NCI-H146 treated with DMSO at 0.1 percent for 48 hours (cell line): Measurements from ENCODE around the gene TMEM209.
"Not testable (repeated sequence)": the region's sequence is repeated elsewhere in the genome, so short reads cannot be mapped to it uniquely, and the experiment has no call there.

Source experiments
- DNase-seq: peaks from one replicate; lab custom pipeline; 2025; ENCODE audit not compliant: unreplicated experiment; lab: John Stamatoyannopoulos, UW

The TMEM209 gene

DNA sequence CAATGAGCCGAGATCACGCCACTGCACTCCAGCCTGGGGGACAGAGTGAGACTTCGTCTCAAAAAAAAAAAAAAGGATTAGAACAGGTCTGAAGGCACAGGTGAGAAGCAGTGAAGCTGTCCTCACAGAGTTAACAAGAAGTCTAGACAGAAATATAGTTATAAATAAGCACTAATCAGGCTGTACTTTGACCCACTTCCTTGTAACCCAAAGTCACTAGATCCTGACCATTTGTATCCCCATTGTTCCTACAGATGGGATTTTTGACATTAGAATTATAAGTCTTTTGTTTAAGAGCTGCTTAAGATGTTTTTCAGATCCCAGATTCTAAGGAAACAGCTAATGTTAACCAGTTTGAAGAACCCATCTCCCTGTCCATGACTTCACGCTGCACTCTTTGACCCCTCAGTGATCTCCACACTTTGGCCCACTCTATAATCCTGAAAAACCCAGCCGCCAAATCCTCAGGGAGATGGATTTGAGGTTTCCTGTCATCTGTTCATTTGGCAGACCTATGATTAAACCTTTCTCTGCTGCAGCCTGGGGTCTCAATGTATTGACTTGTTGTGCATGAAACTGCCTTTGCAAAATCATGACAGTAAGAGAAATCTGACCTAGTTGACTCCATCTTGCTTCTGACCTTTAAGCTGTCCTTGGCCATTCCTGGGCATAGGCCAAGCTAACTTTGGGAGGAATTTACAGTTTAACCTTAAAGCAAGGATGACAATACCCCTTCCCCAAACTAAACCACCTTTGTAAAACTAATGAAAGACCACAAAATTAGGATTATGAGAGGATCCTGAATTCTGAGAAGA, 13.8 kb upstream of the TMEM209 start:
- DNase-seq: no peak

DNA sequence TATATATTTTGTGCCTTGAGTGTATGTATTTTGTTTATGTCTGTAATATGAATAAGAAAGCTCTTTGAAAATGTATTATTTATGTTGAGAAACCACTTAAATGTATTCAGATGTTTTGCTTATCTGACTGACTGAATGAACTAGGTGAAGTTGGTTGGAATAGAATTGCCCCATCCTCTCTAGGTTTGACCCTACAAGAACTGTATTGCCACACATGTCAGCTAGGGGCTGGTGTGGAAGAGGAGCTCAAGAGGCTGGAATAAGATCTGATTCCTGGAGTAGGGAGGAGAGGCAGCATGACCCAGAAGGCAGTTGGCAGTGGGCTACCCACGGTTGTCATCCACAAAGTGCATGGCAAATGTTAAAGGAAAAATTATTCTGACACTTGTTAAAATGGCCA, 11.5 kb upstream of the TMEM209 start:
- DNase-seq: no peak

DNA sequence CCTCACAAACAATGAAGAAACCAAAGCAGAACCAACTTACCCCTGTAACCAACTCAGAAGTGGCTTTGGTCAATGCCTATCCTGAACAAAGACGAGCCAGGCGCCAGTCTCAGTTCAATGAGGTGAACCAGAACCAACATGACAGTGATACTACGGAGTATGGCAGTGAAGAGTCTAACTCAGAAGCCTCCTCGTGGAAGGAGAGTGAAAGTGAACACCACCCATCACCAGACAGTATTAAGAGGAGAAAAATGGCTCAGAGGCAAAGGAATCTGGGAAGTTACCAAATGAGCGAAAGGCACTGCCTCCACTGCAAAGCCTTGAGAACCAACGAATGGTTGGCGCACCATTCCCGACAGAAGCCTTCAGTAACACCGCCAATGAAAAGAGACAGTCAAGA, 10.8 kb upstream of the TMEM209 start:
- DNase-seq: no peak

DNA sequence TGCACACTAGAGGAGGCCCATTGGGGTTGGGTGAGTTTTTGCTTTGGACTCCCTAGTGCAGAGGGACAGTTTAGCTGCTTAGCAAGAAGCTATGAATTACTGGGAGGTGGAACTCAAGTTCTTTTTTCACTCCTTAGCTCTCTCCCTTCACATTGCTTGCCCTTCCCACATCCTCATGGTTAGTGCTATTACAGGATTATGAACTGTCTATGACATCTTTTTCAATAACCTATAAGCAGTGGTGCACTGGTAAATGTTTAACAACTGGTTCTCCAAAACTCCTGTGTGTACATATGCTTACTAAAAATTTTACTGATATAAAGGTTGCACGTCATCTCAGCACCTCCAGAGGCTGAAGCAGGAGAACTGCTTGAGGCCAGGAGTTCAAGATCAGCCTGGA, 8.6 kb upstream of the TMEM209 start:
- no peak for DNase-seq

DNA sequence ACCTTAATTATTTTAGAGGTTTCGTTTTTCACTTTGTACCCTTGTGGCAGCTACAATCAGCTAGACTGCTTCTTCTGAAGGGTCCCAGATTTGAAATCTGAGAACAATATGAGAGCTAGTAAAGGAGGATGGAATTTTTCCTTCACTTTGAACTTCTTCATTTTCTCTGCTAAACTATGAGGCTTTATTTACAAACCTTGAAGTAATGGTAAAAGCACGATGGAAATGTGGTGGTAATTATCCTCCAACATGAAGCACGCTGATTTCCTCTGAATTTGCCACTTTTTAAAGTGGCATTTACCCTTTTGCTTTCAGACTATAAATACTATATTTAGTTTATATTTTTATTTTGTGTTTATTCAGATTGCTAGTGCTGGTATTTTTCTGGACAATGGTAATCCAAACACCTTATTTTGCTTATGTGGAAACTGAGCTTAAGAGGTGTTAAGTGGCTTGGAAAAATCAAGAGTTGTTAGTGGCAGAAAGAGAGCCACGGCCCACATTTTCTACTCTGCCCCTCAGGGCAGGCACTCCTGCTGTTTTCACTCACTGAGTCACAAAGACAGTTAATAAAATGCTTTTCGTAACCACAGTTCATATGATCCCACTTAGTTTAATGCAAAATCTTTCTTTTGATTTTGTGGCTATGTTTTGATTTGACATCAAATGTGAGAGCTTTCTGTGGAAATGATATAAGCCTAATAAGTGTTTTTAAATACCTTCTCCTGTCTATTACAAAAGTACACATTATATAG, 5.2 kb upstream of the TMEM209 start:
- DNase-seq: peak; percentile 11

DNA sequence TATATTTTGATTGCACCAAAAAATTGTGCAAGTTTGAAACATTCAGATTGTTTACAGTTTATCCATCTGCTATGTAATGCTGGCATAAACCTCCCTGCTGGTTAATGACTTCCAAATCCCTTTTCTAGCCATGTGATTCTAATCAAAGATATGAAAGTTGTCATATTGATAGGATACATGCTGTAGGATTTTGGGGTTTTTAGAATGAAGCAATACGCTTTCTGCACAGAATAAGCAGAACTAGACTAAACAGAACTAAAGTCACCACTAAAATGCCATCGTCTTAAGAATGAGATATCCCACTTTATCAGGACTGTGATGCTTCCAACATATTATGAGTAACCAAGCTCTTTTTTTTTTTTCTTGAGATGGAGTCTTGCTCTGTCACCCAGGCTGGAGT, 3.3 kb upstream of the TMEM209 start:
- DNase-seq: no peak

DNA sequence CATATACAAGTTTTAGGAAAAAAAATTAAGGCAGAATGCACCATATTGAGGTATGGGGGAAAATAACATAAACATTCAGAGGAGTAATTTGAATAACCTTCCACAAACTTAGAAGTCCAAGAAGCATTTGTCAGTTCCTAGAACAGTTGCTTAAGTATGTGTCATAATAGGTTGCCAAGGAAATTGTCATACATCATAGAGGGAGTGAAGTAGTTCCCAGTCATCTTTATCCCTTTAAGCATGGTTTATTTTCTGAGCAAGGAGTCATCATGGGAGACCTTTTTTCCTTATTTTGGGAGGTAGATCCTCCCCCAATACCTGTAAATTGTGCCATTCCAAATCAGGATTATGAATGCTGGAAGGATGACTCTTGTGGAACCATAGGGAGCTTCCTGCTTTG, 2.4 kb upstream of the TMEM209 start, which contains the start of gene SSMEM1:
TSS of gene SSMEM1 (plus strand) at position 219 of the 400 bp plus-strand sequence. CDS start at position 270, 51 bp downstream.
- DNase-seq: no peak

DNA sequence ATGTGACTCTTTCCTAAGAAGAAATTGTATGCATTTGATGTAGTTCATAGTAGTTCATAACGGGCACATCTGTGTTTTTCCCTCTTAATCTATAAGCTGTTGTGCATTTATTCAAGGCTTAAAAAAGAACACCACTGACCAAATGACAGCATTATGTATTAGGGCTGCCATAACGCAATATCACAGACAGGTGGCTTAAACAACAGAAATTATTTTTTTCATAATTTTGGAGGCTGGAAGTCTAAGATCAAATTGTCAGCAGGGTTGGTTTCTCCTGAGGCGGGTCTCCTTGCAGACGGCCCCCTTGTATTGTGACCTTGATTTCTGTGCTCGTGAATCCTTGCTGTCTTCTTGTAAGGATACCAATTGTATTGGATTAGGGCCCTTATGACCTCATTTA, 1.8 kb upstream of the TMEM209 start:
- DNase-seq: no peak

DNA sequence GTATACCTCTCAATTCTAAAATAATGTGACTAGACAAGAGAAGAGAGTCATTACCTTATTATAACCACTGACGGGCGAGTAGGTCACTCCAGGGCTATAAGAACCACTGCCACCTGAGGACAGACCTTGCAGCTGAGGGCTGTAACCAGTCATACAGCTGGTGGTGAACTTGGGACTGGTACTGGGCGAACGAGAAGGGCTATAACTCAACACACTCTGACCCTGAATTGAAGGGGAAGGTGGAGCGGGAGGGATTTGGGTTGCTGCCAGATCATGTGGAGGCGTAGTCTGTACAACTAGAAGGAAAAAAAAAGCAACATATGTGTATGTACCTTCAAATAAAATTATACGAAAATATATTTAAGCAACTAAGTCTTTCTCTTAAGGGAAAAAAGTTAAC, 3.4 kb downstream of the TMEM209 start:
- no peak for DNase-seq

DNA sequence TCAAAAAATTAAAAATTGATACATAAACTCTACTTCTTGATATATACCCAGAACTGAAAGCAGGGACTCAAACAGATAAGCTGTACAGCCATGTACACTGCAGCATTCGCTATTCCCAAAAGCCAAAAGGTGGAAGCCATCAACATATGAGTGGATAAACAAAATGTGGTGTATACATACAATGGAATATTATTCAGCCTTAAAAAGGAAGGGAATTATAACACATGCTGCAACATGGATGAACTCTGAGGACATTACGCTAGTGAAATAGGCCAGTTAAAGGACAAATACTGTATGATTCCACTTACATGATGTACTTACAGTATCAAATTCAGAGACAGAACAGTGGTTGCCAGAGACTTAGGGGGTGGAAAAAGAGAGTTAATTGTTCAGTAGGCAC, 8.1 kb downstream of the TMEM209 start:
- no peak for DNase-seq

DNA sequence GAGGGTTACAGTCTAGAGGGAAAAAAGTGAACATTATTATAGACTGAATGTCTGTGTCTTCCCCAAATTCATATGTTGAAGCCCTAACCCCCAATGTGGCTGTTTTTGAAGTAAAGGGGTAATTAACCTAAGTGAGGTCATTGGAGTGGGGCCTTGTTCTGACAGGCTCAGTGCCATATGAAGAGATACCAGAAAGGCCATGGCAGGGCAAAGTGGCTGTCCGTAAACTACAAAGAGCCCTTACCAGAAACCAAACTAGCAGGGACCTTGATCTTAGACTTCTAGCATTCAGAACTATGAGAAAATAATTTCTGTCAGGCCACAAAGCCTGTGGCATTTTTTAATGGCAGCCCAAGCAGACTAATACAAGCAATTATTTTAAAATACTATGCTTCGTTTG, 8.7 kb downstream of the TMEM209 start:
- no peak for DNase-seq

DNA sequence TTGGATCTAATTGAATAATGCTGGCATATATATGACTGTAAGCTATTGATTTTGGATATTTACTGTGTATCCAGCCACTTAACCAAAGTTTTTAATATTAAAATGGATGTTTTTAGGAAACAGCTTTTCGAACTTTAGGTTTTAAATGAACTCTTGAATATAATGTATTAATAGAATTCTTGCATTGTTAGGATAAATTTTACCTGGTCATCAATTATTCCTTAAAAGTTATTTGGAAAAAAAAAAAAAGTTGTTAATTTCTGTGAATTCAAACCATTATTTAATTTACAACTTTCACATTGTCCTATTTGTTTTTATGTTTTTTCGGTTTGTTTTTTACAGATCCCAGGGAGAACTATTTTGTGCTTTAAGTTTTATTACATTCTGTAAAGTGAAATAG, 9.8 kb downstream of the TMEM209 start:
- DNase-seq: no peak

DNA sequence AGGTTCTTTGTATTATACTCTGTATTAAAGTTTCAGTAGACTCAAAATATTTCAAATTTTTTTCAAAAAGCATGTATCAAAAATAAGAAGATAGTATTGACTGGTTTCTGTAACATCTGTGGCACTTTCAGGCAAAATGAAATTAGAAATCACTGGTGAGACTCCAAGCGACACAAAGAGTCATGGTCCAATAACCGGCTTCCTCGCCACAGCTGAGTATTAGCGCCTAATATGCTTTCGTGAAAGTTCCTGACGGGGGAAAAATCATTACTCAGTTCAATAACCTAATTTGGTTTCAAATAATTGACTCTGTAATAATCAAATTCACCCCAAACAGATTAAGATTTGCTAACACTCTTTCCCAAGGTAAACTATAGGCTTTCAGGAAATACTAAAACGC, 13.4 kb downstream of the TMEM209 start:
- DNase-seq: no peak

DNA sequence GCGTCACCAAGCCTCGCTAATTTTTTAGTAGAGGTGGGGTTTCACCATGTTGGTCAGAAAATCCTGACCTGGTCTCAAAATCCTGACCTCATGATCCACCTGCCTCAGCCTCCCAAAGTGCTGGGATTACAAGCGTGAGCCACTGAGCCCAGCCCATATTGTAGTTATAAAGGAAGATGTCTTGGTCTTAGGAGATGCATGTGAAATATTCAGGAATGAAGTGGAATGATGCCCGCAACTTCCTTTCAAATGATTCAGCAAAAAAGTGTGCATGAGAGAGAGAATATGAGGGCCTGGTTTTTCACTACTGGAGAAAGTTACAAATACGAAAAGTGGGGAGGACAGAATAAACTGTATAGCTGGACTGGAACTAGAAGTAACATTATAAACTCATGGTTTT, 15.9 kb downstream of the TMEM209 start:
- DNase-seq: no peak

DNA sequence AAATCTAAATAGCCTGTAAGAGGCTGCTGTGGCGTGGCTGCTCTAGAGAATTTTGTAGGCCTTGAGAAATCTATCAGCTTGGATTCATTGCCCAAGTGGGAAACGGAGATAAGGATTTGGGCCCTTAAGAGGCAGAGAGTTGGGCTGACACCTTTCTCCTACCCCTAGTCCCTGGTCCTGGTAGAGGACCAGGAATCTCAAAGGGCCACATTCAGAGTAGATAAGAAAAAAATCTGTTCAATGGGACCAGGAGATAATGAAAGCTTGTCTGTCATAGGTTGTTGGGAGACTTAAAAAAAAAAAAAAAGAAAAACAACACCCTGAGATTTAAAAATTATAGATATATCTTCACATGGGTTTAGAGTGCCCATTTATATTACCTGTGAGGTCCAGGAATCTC, 17.8 kb downstream of the TMEM209 start:
- DNase-seq: no peak

DNA sequence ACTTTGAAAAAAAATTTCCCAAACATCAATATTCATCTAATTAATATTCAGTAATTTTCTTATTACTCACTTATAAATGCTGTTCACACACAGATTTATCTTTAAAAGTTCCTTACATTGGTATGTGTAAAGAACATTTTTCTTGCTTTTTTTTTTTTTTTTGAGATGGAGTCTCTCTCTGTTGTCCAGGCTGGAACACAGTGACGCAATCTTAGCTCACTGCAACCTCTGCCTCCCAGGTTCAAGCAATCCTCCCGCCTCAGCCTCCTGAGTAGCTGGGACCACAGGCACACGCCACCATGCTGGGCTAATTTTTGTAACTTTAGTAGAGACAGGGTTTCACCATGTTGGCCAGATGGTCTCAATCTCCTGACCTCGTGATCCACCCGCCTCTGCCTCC, 20.9 kb downstream of the TMEM209 start:
- not testable (repeated sequence) for DNase-seq

DNA sequence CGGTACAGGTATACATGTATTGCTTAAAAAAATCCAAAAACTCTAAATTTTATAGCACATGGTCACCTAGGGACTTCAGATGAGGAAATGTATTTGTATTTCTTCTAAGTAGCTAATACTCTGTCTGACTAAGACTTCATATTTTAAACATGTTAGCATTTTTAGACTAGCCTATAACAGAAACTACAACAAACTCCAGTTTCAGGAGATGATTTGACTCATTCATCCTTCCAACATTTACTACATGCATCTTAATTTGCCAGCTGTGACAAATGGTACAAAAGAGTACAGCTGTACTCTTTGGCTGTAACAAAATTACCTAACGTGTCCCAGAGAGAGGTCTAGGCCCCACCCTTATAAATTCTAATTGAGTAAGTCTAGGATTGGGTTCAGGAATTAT, 22.2 kb downstream of the TMEM209 start:
- no peak for DNase-seq

DNA sequence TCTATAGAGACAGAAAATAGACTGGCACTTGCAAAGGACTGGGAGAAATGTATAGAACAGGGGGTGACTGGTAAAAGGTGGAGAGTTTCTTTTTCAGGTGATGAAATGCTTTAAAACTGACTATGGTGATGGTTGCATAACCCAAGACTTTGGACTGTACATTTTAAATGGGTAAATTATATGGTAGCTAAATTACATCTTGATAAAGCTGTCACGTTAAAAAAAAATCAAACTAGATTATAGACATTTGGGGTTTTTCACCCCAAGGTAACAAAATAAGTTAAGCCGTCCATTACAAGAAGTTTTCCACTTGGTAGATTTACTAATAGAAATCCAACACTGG, 24.0 kb downstream of the TMEM209 start:
- no peak for DNase-seq

DNA sequence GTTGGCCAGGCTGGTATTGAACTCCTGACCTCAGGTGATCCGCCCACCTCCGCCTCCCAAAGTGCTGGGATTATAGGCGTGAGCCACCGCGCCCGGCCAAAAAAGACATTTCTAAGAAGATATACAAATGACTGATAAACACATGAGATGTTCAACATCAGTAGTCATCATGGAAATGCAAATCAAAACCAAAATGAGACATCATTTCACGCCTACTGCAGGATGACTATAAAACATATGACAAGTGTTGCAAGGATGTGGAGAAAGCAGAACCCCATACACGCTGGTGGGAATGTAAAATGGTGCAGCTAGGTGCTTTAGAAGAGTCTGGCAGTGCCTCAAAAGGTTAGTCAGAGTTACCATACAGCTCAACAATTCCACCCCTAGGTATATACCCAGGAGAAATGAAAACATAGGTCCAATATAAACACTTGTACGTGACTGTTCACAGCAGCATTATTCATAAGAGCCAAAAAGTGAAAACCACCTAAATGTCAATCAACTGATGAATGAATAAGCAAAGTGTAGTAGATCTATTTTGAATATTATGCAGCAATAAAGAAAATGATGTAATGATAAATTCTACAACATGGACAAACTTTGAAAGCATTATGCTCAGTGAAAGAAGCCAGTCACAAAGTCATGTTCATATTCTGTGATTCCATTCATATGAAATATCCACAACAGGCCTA, 24.5 kb downstream of the TMEM209 start:
- no peak for DNase-seq

DNA sequence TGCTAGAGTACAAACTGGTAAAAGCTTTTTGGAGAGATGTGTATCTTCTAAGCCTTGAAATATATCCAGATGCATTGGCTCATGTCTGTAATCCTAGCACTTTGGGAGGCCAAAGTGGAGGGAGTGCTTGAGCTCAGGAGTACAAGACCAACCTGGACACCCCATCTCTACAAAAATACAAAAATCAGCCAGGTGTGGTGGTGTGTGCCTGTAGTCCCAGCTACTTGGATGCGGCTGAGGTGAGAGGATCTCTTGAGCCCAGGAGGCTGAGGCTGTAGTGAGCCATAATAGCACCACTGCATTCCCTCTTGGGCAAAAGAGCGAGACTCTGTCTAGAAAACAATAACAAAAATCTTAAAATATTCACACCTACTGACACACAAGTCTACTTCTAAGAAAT, 25.6 kb downstream of the TMEM209 start:
- DNase-seq: no peak

DNA sequence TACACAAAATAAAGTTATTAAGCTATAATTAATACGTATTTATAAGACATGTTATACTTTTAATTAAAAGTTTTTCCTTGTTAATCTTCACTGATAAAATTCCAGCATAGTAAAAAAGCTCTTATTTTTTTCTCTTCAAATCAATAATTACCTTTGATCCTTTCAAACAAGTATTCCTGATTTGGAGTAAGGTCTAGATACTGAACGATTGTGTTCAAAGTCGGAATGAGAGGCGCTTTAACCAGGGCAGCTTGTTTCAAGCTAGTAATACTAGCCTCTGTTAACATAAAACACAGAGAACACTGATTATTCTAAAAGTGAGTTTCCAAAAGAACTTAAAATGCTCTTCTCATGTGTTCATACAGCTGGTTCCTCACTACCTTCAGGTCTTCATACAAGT, 27.0 kb downstream of the TMEM209 start:
- DNase-seq: no peak
